Spleen (tissue), 13 donors: Measurements from ENCODE around the gene CHCHD6. TPM values are rescaled to one million over a fixed set of nuclear protein-coding genes. Genes with fewer than 3 reads are reported as not detected.
A peak's percentile ranks its signal among the peaks of the same experiment; 100 is the strongest.

Source experiments
- DNase-seq: peaks from one replicate; pipeline ENCODE4 v3.0.0-alpha.2; 2020
- H3K27ac ChIP-seq, 8 donors: fragments of 200-600 bp; sonication (generic) in 7 of 8; 1 replicate in 4 of 8; 2 replicates in 4 of 8; pipeline versions ENCODE4 v1.5.0 to v1.8.0; 2016 to 2021; ENCODE audit warnings: inconsistent platforms in 4 of 8, mild to moderate bottlenecking in 4 of 8, moderate library complexity in 1 of 8
- H3K27me3 ChIP-seq, 7 donors: fragments of 200-600 bp; sonication (generic) in 6 of 7; replicated peaks in 1 of 7; 1 replicate in 4 of 7; 2 replicates in 3 of 7; pipeline versions ENCODE4 v1.5.0 to v1.8.0; 2016 to 2021; ENCODE audit warnings: inconsistent platforms in 3 of 7, mild to moderate bottlenecking in 1 of 7
- H3K36me3 ChIP-seq, 6 donors: fragments of 200-600 bp; sonication (generic) in 5 of 6; 1 replicate in 4 of 6; 2 replicates in 2 of 6; pipeline versions ENCODE4 v1.5.0 to v1.8.0; 2016 to 2021; ENCODE audit warnings: inconsistent platforms in 2 of 6
- H3K4me1 ChIP-seq, 6 donors: fragments of 200-600 bp; sonication (generic) in 5 of 6; 1 replicate in 3 of 6; 2 replicates in 3 of 6; pipeline versions ENCODE4 v1.5.0 to v1.8.0; 2016 to 2021; ENCODE audit warnings: inconsistent platforms in 3 of 6
- H3K4me3 ChIP-seq, 8 donors: fragments of 200-600 bp; sonication (generic) in 7 of 8; 1 replicate in 4 of 8; 2 replicates in 4 of 8; pipeline versions ENCODE4 v1.5.0 to v1.8.0; 2016 to 2021; ENCODE audit warnings: inconsistent platforms in 4 of 8, mild to moderate bottlenecking in 4 of 8, moderate library complexity in 2 of 8
- H3K9me3 ChIP-seq, 8 donors: fragments of 200-600 bp; sonication (generic) in 7 of 8; 1 replicate in 4 of 8; 2 replicates in 4 of 8; pipeline versions ENCODE4 v1.5.0 to v1.8.0; 2016 to 2021; ENCODE audit warnings: inconsistent platforms in 4 of 8
- CTCF ChIP-seq, 11 experiments: fragments of 200-600 bp in 7 of 11; fragments of 450-650 bp in 4 of 11; sonication (generic) in 4 of 11; IDR thresholded peaks in 8 of 11; conservative IDR thresholded peaks in 3 of 11; 1 replicate in 7 of 11; 2 replicates in 4 of 11; pipeline versions ENCODE4 v1.4.0 to v1.8.0; 2016 to 2021; ENCODE audit warnings: antibody characterized with exemption in 11 of 11, inconsistent platforms in 4 of 11, mild to moderate bottlenecking in 1 of 11
- POLR2A ChIP-seq, 3 donors: fragments of 450-650 bp; IDR thresholded peaks; one replicate each; pipeline ENCODE4 v1.5.1; 2017; ENCODE audit warnings: antibody characterized with exemption in 3 of 3, mild to moderate bottlenecking in 1 of 3
- POLR2AphosphoS5 ChIP-seq, 3 donors: sonication (generic); formaldehyde crosslinking; IDR thresholded peaks; one replicate each; pipeline ENCODE4 v1.5.1; 2017; ENCODE audit warnings: antibody characterized with exemption in 3 of 3
- WGBS, 5 donors: extraction: QIAGEN DNeasy Blood & Tissue Kit in 3 of 5; methylation state at CpG; one replicate each; pipeline versions ENCODE4 v1.1.5 to v1.1.7; 2013 to 2018; 5-methylcytosine and 5-hydroxymethylcytosine counted together
- intact Hi-C: fragments of 100-400 bp; cut with DNase I; formaldehyde crosslinking; loops from one replicate; pipeline ENCODE4 v1.15.0; 2023; ENCODE audit warnings: low total_unique reads
- long read RNA-seq, 2 donors: transcript quantifications; one replicate each; lab custom pipeline, GENCODE V29; 2026
- polyA plus RNA-seq, 3 donors: library from polyadenylated mRNA; stranded (reverse); fragments of 200-250 nt; gene quantifications; one replicate each; pipeline ENCODE4 v1.2.1, GENCODE V29; 2013
- total RNA-seq, 7 donors: library from RNA; depleted of rRNA in 3 of 7; stranded (reverse); fragments of >200 nt in 3 of 7; fragmentation: NEBNext Ultra II Directional in 4 of 7; extraction: Animal tissue kit (Norgen Biotek cat#: 25700) in 4 of 7; gene quantifications; one replicate each; pipeline versions ENCODE4 v1.1.0 to v1.2.1, GENCODE V29; 2016 to 2021
- donor health status: healthy with polysubstance abuse.
- donor health status: DM: no; HTN: no; CAD: no; lungs with moderate emphysema.
- donor health status: DM: no; HTN: no; CAD: no.
- donor health status: Bipolar disorder and iron deficiency.
- donor health status: healthy.
- donor health status: DM: no; HTN: no; CAD: no.
- donor health status: DM: yes; HTN: yes; CAD: no.

The CHCHD6 gene, protein sequence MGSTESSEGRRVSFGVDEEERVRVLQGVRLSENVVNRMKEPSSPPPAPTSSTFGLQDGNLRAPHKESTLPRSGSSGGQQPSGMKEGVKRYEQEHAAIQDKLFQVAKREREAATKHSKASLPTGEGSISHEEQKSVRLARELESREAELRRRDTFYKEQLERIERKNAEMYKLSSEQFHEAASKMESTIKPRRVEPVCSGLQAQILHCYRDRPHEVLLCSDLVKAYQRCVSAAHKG
- total RNA-seq (10 to 100 TPM in 4 of 7 donors, 1 to 10 TPM in 3; 6.3 to 14.6 (median 10.3) TPM), polyA plus RNA-seq (10 to 100 TPM; 13.1 to 39.1 (median 17.9) TPM)
- long read RNA-seq, donor 1, transcript CHCHD6-201 (8 exons, 1,006 nt), result major isoform, 7 of 12 reads
- long read RNA-seq, donor 1, partial matches to known transcripts, result 5 of 12 reads
- long read RNA-seq, donor 1, other reads (novel, unspliced or antisense), result 0 of 12 reads
- long read RNA-seq, donor 2, transcript CHCHD6-201 (8 exons, 1,006 nt), result major isoform, 7 of 8 reads
- long read RNA-seq, donor 2, partial matches to known transcripts, result 0 of 8 reads
- long read RNA-seq, donor 2, other reads (novel, unspliced or antisense), result 0 of 8 reads

GRCh38 chr3:126703512-126704493 lies at the start of gene CHCHD6:
TSS of gene CHCHD6 (plus strand) at chr3:126704240. CDS start at chr3:126704313, 73 bp downstream.
- H3K4me3 ChIP-seq, result peak within 1 kb of the TSS; percentile 74 to 97 (median 86)
- TF ChIP-seq POLR2A (IDR thresholded peaks at IDR 0.05) (no peak), CTCF (IDR thresholded peaks at IDR 0.05 in 8 of 11, conservative IDR thresholded peaks at IDR 0.05 in 3 of 11) (peak in 2 of 11 experiments; percentile 27 to 32), POLR2AphosphoS5 (IDR thresholded peaks at IDR 0.05) (peak; percentile 69 to 86 (median 80))
- WGBS, 5 donors, result 4 to 11% (median 7%) methylated on average over 25 to 69 of the region's 69 CpGs
- intact Hi-C loops, result no loop called here
- peaks cover 0 to 22% (median 18%) of the 10 kb centered on the region in 6 donors for H3K4me1 ChIP-seq
- peak within 1 kb of the TSS in 5 of 8 donors; percentile 12 to 72 (median 38) for H3K27ac ChIP-seq
- H3K36me3 ChIP-seq, result no peaks in the 10 kb centered on the region
- no peaks in the 10 kb centered on the region for H3K9me3 ChIP-seq
- H3K27me3 ChIP-seq, result peaks cover 0 to 26% (median 0%) of the 10 kb centered on the region in 7 donors
- DNase-seq, result peak; percentile 94

GRCh38 chr3:126654571-126655383 lies 49.3 kb upstream of the CHCHD6 start, which contains the start of gene TXNRD3:
TSS of gene TXNRD3 (minus strand) at chr3:126655124.
- DNase-seq, result peak; percentile 91
- 1 to 5% (median 1%) methylated on average over 30 to 102 of the region's 102 CpGs for WGBS, 5 donors
- H3K4me3 ChIP-seq, result peak within 1 kb of the TSS; percentile 51 to 86 (median 72)
- H3K27me3 ChIP-seq, result peaks cover 0 to 49% (median 4%) of the 10 kb centered on the region in 7 donors
- peak in 3 of 11 experiments; percentile 9 to 26 (median 10) for TF ChIP-seq CTCF (IDR thresholded peaks at IDR 0.05 in 8 of 11, conservative IDR thresholded peaks at IDR 0.05 in 3 of 11)
- peak; percentile 59 to 85 (median 79) for TF ChIP-seq POLR2AphosphoS5 (IDR thresholded peaks at IDR 0.05)
- peak in 1 of 3 donors; percentile 30 for TF ChIP-seq POLR2A (IDR thresholded peaks at IDR 0.05)
- H3K36me3 ChIP-seq, result no peaks in the 10 kb centered on the region
- H3K27ac ChIP-seq, result peak within 1 kb of the TSS; percentile 58 to 87 (median 81)
- peaks cover 0 to 6% (median 0%) of the 10 kb centered on the region in 8 donors for H3K9me3 ChIP-seq
- intact Hi-C loops, result loop anchor here (10.0 kb wide), 1 partner anchor 130 kb away; the partner anchor contains the start of gene CHST13
- peaks cover 0 to 21% (median 11%) of the 10 kb centered on the region in 6 donors for H3K4me1 ChIP-seq

DNA sequence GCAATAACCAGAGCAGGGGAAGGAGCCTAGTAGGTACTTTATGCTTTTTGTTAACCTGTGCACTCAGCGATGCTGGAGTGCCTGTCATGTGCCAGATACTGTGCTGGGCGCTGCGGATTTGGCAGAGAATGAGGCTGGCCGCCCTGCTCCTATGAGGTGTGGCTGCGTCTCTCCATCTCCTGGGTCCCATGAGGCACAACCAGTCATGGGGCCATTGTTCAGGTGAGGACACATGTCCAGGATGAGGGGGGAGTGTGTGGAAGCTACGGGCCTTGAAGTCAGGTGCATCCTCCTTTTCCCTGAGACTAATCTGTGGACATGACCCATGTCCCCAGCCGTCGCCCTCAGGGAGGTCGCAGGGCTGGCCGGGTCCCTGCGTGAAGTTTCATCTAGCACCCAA lies 48.2 kb upstream of the CHCHD6 start:
- no peak overlapping the region for H3K27ac ChIP-seq
- no peaks in the 10 kb centered on the region for H3K36me3 ChIP-seq
- TF ChIP-seq POLR2A (IDR thresholded peaks at IDR 0.05) (no peak), CTCF (IDR thresholded peaks at IDR 0.05 in 8 of 11, conservative IDR thresholded peaks at IDR 0.05 in 3 of 11) (no peak), POLR2AphosphoS5 (IDR thresholded peaks at IDR 0.05) (no peak)
- intact Hi-C loops, result loop anchor here (10.0 kb wide), 1 partner anchor 131 kb away; the partner anchor contains the start of gene CHST13
- H3K4me3 ChIP-seq, result no peak overlapping the region
- 91 to 95% (median 94%) methylated on average over 11 of the region's 11 CpGs for WGBS, 5 donors
- DNase-seq, result no peak
- peaks cover 0 to 6% (median 0%) of the 10 kb centered on the region in 8 donors for H3K9me3 ChIP-seq
- H3K4me1 ChIP-seq, result peaks cover 0 to 21% (median 11%) of the 10 kb centered on the region in 6 donors
- peaks cover 0 to 60% (median 4%) of the 10 kb centered on the region in 7 donors for H3K27me3 ChIP-seq
